H1 (cell line): ENCODE data around the gene RPS6KA2. TPM values are rescaled to one million over a fixed set of nuclear protein-coding genes. Genes with fewer than 3 reads are reported as not detected.

Experiments
- CTCF ChIA-PET: fragments of 300-600 bp; sonication (Branson Sonifier 250); formaldehyde crosslinking; loops from one replicate; lab custom pipeline; 2021; ENCODE audit not compliant: partially characterized antibody; lab: Charles Lee
- POLR2A ChIA-PET: fragments of 300-600 bp; sonication (Branson Sonifier 250); formaldehyde crosslinking; loops from one replicate; lab custom pipeline; 2021; ENCODE audit warnings: inconsistent platforms; ENCODE audit not compliant: partially characterized antibody; lab: Charles Lee
- DNase-seq, 2 experiments: peaks; one replicate each; pipeline versions ENCODE4 v3.0.0 to v3.0.0-alpha.2; 2010 to 2022; ENCODE audit warnings: low spot score in 2 of 2, low read depth in 1 of 2, mixed read lengths in 1 of 2
- FAIRE-seq: peaks from 2 replicates; lab custom pipeline; 2011; peaks lifted over from hg19 to GRCh38; lab: Jason Lieb, UNC
- H2AFZ ChIP-seq: 2 replicates; pipeline ENCODE4 v1.8.1; 2012; ENCODE audit warnings: low read length, inconsistent platforms
- H2AK5ac ChIP-seq: 2 replicates; pipeline ENCODE4 v1.6.1; 2013; ENCODE audit warnings: low read depth, low read length
- H2BK120ac ChIP-seq: replicated peaks from 2 replicates; pipeline ENCODE3; 2013; ENCODE audit warnings: low read depth, low read length, inconsistent platforms
- H2BK12ac ChIP-seq: 2 replicates; pipeline ENCODE4 v1.6.1; 2013; ENCODE audit warnings: low read depth, low read length
- H2BK15ac ChIP-seq: 2 replicates; pipeline ENCODE4 v1.6.1; 2013; ENCODE audit warnings: low read length
- H2BK20ac ChIP-seq: 2 replicates; pipeline ENCODE4 v1.6.1; 2013; ENCODE audit warnings: low read length
- H2BK5ac ChIP-seq: 2 replicates; pipeline ENCODE4 v1.6.1; 2013; ENCODE audit warnings: low read depth, low read length
- H3K14ac ChIP-seq: 2 replicates; pipeline ENCODE4 v1.6.1; 2013; ENCODE audit warnings: inconsistent platforms; ENCODE audit not compliant: insufficient read length
- H3K18ac ChIP-seq: 2 replicates; pipeline ENCODE4 v1.6.1; 2013; ENCODE audit warnings: low read length; ENCODE audit errors: extremely low read depth
- H3K23ac ChIP-seq: 2 replicates; pipeline ENCODE4 v1.6.1; 2013; ENCODE audit warnings: inconsistent platforms; ENCODE audit not compliant: insufficient read length
- H3K23me2 ChIP-seq: 2 replicates; pipeline ENCODE4 v1.6.1; 2013; ENCODE audit warnings: low read depth, low read length
- H3K27ac ChIP-seq: 2 replicates; pipeline ENCODE4 v1.6.1; 2011; ENCODE audit warnings: low read depth, low read length, inconsistent platforms
- H3K27me3 ChIP-seq, 4 experiments: replicated peaks in 1 of 4; 1 replicate in 1 of 4; 2 replicates in 3 of 4; pipeline versions ENCODE4 v1.6.1 to v1.8.1; 2011 to 2013; ENCODE audit warnings: low read length in 3 of 4, mild to moderate bottlenecking in 3 of 4, inconsistent platforms in 2 of 4, mixed read lengths in 2 of 4, moderate library complexity in 1 of 4; ENCODE audit not compliant: control insufficient read depth in 3 of 4, insufficient read depth in 3 of 4; ENCODE audit errors: extremely low read depth in 1 of 4
- H3K36me3 ChIP-seq, 4 experiments: 2 replicates each; pipeline versions ENCODE4 v1.6.1 to v1.8.1; 2011 to 2013; ENCODE audit warnings: mild to moderate bottlenecking in 4 of 4, low read length in 3 of 4, moderate library complexity in 2 of 4, control low read depth in 1 of 4, inconsistent platforms in 1 of 4; ENCODE audit not compliant: insufficient read depth in 4 of 4, control insufficient read depth in 2 of 4
- H3K4ac ChIP-seq: replicated peaks from 2 replicates; pipeline ENCODE3; 2013; ENCODE audit warnings: low read length, low read depth, mixed read lengths, inconsistent platforms; ENCODE audit not compliant: insufficient read length
- H3K4me1 ChIP-seq, 4 experiments: replicated peaks in 1 of 4; 1 replicate in 1 of 4; 2 replicates in 3 of 4; pipeline versions ENCODE4 v1.6.1 to v1.8.1; 2011 to 2013; ENCODE audit warnings: low read length in 3 of 4, inconsistent platforms in 2 of 4, mixed read lengths in 1 of 4; ENCODE audit not compliant: insufficient read depth in 4 of 4, control insufficient read depth in 3 of 4
- H3K4me2 ChIP-seq, 2 experiments: 2 replicates each; pipeline versions ENCODE4 v1.6.1 to v1.8.1; 2011 to 2013; ENCODE audit warnings: low read depth in 2 of 2, low read length in 2 of 2, control low read depth in 1 of 2, inconsistent platforms in 1 of 2, mild to moderate bottlenecking in 1 of 2; ENCODE audit not compliant: insufficient read depth in 1 of 2
- H3K4me3 ChIP-seq, 4 experiments: fragments of 200-600, 300-600 bp in 1 of 4; sonication (generic), shearing (Covaris generic), sonication (Bioruptor Twin) in 1 of 4; 2 replicates each; pipeline versions ENCODE4 v1.5.1 to v1.8.1; 2011 to 2016; ENCODE audit warnings: low read length in 4 of 4, low read depth in 3 of 4, control low read depth in 2 of 4, inconsistent platforms in 2 of 4, mild to moderate bottlenecking in 2 of 4, mixed read lengths in 1 of 4, moderate library complexity in 1 of 4; ENCODE audit not compliant: insufficient read depth in 2 of 4; ENCODE audit errors: extremely low read depth in 1 of 4
- H3K56ac ChIP-seq: replicated peaks from 2 replicates; pipeline ENCODE3; 2013; ENCODE audit warnings: low read depth, mild to moderate bottlenecking, mixed read lengths, low read length, inconsistent platforms; ENCODE audit not compliant: insufficient read length
- H3K79me1 ChIP-seq: 2 replicates; pipeline ENCODE4 v1.6.1; 2013; ENCODE audit warnings: low read depth, low read length, control low read depth
- H3K79me2 ChIP-seq, 2 experiments: 2 replicates each; pipeline versions ENCODE4 v1.6.1 to v1.8.1; 2012 to 2013; ENCODE audit warnings: low read length in 2 of 2, mild to moderate bottlenecking in 2 of 2, inconsistent platforms in 1 of 2; ENCODE audit not compliant: insufficient read depth in 2 of 2, control insufficient read depth in 1 of 2
- H3K9ac ChIP-seq, 4 experiments: replicated peaks in 1 of 4; 1 replicate in 1 of 4; 2 replicates in 3 of 4; pipeline versions ENCODE4 v1.6.1 to v1.8.1; 2011 to 2013; ENCODE audit warnings: low read depth in 3 of 4, low read length in 3 of 4, control low read depth in 2 of 4, mild to moderate bottlenecking in 2 of 4, moderate library complexity in 2 of 4, inconsistent platforms in 1 of 4; ENCODE audit errors: extremely low read depth in 1 of 4
- H3K9me3 ChIP-seq, 2 experiments: 2 replicates each; pipeline versions ENCODE4 v1.6.1 to v1.8.1; 2012 to 2013; ENCODE audit warnings: mild to moderate bottlenecking in 2 of 2, moderate library complexity in 2 of 2, control low read depth in 1 of 2, inconsistent platforms in 1 of 2, low read depth in 1 of 2, low read length in 1 of 2, mixed read lengths in 1 of 2; ENCODE audit not compliant: insufficient read depth in 2 of 2
- H4K20me1 ChIP-seq, 2 experiments: replicated peaks in 1 of 2; 2 replicates each; pipeline versions ENCODE3 to v1.8.1; 2011 to 2013; ENCODE audit warnings: inconsistent platforms in 2 of 2, low read length in 2 of 2, mild to moderate bottlenecking in 1 of 2; ENCODE audit not compliant: insufficient read depth in 2 of 2, control insufficient read depth in 1 of 2
- H4K5ac ChIP-seq: 2 replicates; pipeline ENCODE4 v1.6.1; 2013; ENCODE audit warnings: low read length, low read depth, mixed read lengths, inconsistent platforms; ENCODE audit not compliant: insufficient read length
- H4K8ac ChIP-seq: 2 replicates; pipeline ENCODE4 v1.8.0; 2013; ENCODE audit warnings: mild to moderate bottlenecking, moderate library complexity, low read length, inconsistent platforms; ENCODE audit not compliant: insufficient read depth; ENCODE audit errors: extremely low read depth
- H4K91ac ChIP-seq: replicated peaks from 2 replicates; pipeline ENCODE3; 2013; ENCODE audit warnings: low read length, mixed read lengths, inconsistent platforms; ENCODE audit not compliant: insufficient read length
- CTBP2 ChIP-seq: IDR thresholded peaks from 2 replicates; pipeline ENCODE4 v1.7.0; 2011; ENCODE audit warnings: borderline replicate concordance, mild to moderate bottlenecking, moderate library complexity, mixed read lengths, low read length; ENCODE audit not compliant: insufficient read depth, insufficient read length
- EZH2 ChIP-seq: fragments of 200-600 bp; sonication (generic); IDR thresholded peaks from 2 replicates; pipeline ENCODE4 v1.7.1; 2012; ENCODE audit warnings: low read depth, mild to moderate bottlenecking, moderate library complexity, low read length, inconsistent platforms; ENCODE audit not compliant: severe bottlenecking
- HDAC6 ChIP-seq: IDR thresholded peaks from one replicate; pipeline ENCODE4 v1.7.1; 2012; ENCODE audit warnings: low read depth, mild to moderate bottlenecking, inconsistent platforms, low read length, moderate library complexity
- JUN ChIP-seq: IDR thresholded peaks from 2 replicates; pipeline ENCODE4 v1.6.1; 2011; ENCODE audit warnings: low read depth, mild to moderate bottlenecking, improper control_type of control experiment, low read length
- KDM1A ChIP-seq: fragments of 200-600, 300-600 bp; sonication (generic); IDR thresholded peaks from 2 replicates; pipeline ENCODE4 v1.7.1; 2016; ENCODE audit warnings: mild to moderate bottlenecking, low read length, borderline replicate concordance
- PHF8 ChIP-seq: fragments of 200-600 bp; sonication (generic); conservative IDR thresholded peaks from 2 replicates; pipeline ENCODE4 v1.7.1; 2012; ENCODE audit warnings: low read depth, mild to moderate bottlenecking, inconsistent platforms, low read length, moderate library complexity
- RNF2 ChIP-seq: fragments of 200-900, 300-1000 bp; sonication (generic); IDR thresholded peaks from 2 replicates; pipeline ENCODE4 v1.7.1; 2016; ENCODE audit warnings: borderline replicate concordance, low read depth, mild to moderate bottlenecking, antibody characterized with exemption, low read length; ENCODE audit not compliant: poor library complexity, severe bottlenecking; ENCODE audit errors: missing control alignments
- WGBS, 2 experiments: shearing (Covaris generic) in 1 of 2; methylation state at CpG; one replicate each; pipeline versions ENCODE4 v1.1.6 to v1.1.7; 2013 to 2015; ENCODE audit warnings: low lambda C conversion rate in 2 of 2, mixed read lengths in 2 of 2, inconsistent platforms in 1 of 2, low coverage in 1 of 2, missing lambda C conversion rate in 1 of 2; ENCODE audit not compliant: insufficient replicate concordance in 2 of 2, insufficient coverage in 1 of 2, insufficient read length in 1 of 2; ENCODE audit errors: extremely low coverage in 1 of 2, missing lambda C conversion rate in 1 of 2; 5-methylcytosine and 5-hydroxymethylcytosine counted together
- polyA plus RNA-seq, 7 experiments: library from polyadenylated mRNA; depleted of rRNA in 3 of 7; stranded (reverse) in 5 of 7; unstranded in 2 of 7; fragments of >200 nt in 5 of 7; fragments of 200-250 nt in 2 of 7; gene quantifications; 1 replicate in 5 of 7; 2 replicates in 1 of 7; 4 replicates in 1 of 7; pipeline versions ENCODE4 v1.2.1 to v1.2.3, GENCODE V29; 2011 to 2013; ENCODE audit warnings: missing spikeins in 2 of 7, mixed read lengths in 2 of 7
- total RNA-seq: library from RNA; stranded (reverse); fragmentation: NEBNext Ultra II Directional; extraction: Animal tissue kit (Norgen Biotek cat#: 25700); gene quantifications from 2 replicates; pipeline ENCODE4 v1.2.1, GENCODE V29; 2021
- TF ChIP-seq, protein P1 (sequence below): IDR thresholded peaks from 2 replicates; pipeline ENCODE4 v1.6.1; 2011; ENCODE audit warnings: low read length, improper control_type of control experiment
- TF ChIP-seq, protein P2 (sequence below): IDR thresholded peaks from 2 replicates; pipeline ENCODE4 v1.6.1; 2011; ENCODE audit warnings: low read depth, mild to moderate bottlenecking, low read length; ENCODE audit not compliant: insufficient read depth

Gene RPS6KA2
- total and polyA plus RNA-seq, 2 of the 8 experiments (the other 6 are each of a cell fraction or from before 2014, with no cell fraction given) = 8.8 to 25.7 TPM

DNA sequence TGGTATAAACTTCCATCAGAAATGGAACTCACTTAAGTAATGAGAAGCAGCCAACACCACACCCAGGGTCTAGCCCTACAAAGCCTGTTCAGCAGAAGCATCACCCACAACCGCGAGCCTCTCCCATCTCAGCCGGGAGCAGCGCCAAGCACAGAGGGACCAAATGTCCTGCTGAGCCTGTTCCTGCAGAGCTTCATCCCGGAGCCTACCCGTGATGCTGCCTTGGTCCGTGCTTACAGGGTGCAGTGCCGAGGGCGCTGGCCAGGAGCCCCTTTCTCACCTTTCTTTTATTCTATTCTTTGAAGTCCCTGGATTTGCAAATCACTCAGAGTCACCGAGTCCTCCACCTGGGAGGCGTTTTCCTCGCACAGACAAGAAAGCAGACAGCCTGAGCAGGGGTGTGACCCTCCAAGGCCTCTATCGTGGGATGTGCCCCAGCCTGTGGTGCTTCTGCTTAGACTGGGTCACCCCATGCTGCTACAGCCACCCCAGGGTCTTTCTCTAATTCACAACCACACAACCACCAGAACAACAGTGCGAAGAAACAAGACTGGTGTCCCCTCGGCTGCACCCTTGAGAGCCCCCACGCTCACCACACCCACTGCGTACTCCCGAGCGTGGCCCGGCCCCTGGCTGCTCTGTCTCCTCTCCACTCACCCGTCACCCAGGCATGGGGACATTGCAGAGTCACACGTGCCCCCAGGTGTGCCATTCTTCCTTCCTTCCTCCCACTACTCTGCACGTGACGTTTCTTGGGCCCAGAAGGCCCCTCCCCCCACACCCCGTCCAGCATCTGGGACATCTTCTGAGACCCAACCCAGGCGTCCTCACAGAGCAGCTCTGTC, 152.1 kb downstream of the RPS6KA2 start:
- H2BK15ac ChIP-seq = no peak overlapping the region
- no peak overlapping the region for H4K5ac ChIP-seq
- POLR2A ChIA-PET = interaction anchor here (1.2 to 1.8 kb wide), 2 partner anchors 10 to 11 kb away, joined by 3 to 7 read pairs; no protein-coding TSS in a partner anchor
- no peak overlapping the region for H3K23ac ChIP-seq
- no peak overlapping the region for H4K91ac ChIP-seq
- no peaks in the 10 kb centered on the region for H3K79me2 ChIP-seq
- no peaks in the 10 kb centered on the region for H3K36me3 ChIP-seq
- no peak overlapping the region for H2BK12ac ChIP-seq
- H3K4me1 ChIP-seq = no peaks in the 10 kb centered on the region; a peak in 1 of 7 replicates
- H4K20me1 ChIP-seq = no peaks in the 10 kb centered on the region
- no peak overlapping the region for H3K56ac ChIP-seq
- no peak overlapping the region for H2BK5ac ChIP-seq
- H2BK20ac ChIP-seq = no peak overlapping the region
- H3K18ac ChIP-seq = no peak overlapping the region
- no peak overlapping the region for H3K9ac ChIP-seq
- H3K4ac ChIP-seq = no peak overlapping the region
- no peak overlapping the region for H4K8ac ChIP-seq
- no peaks in the 10 kb centered on the region; a peak in 1 of 7 replicates for H3K27me3 ChIP-seq
- no peaks in the 10 kb centered on the region for H3K23me2 ChIP-seq
- H2AFZ ChIP-seq = no peak overlapping the region
- H2BK120ac ChIP-seq = no peak overlapping the region
- H3K4me3 ChIP-seq = no peak overlapping the region
- no peak overlapping the region for H3K14ac ChIP-seq
- no peaks in the 10 kb centered on the region for H3K9me3 ChIP-seq
- WGBS, 2 experiments = 91% methylated on average over 26 of the region's 26 CpGs; no CpG with 5 or more reads in 1 of the 2 experiments
- H3K27ac ChIP-seq = no peak overlapping the region
- H3K79me1 ChIP-seq = no peaks in the 10 kb centered on the region
- H2AK5ac ChIP-seq = no peak overlapping the region
- DNase-seq (no peak), FAIRE-seq (no peak)
- H3K4me2 ChIP-seq = no peak overlapping the region
- CTCF ChIA-PET = interaction anchor here (0.8 kb wide), 1 partner anchor 10 kb away, joined by 3 read pairs; no protein-coding TSS in a partner anchor
- TF ChIP-seq PHF8 (no peak), HDAC6 (no peak), KDM1A (no peak), EZH2 (no peak), RNF2 (no peak), JUN (no peak), CTBP2 (no peak)
- TF ChIP-seq, protein P1, sequence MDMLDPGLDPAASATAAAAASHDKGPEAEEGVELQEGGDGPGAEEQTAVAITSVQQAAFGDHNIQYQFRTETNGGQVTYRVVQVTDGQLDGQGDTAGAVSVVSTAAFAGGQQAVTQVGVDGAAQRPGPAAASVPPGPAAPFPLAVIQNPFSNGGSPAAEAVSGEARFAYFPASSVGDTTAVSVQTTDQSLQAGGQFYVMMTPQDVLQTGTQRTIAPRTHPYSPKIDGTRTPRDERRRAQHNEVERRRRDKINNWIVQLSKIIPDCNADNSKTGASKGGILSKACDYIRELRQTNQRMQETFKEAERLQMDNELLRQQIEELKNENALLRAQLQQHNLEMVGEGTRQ = no peak
- TF ChIP-seq, protein P2, sequence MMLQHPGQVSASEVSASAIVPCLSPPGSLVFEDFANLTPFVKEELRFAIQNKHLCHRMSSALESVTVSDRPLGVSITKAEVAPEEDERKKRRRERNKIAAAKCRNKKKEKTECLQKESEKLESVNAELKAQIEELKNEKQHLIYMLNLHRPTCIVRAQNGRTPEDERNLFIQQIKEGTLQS = no peak
